ENCODE measurements around the gene OR52L1.
"Not testable (repeated sequence)": the region's sequence is repeated elsewhere in the genome, so short reads cannot be mapped to it uniquely, and the experiment has no call there.

The OR52L1 gene

GRCh38 chr11:5973530-5973929 is 13.3 kb downstream of the OR52L1 start:
- no peaks in the 10 kb centered on the region for H3K9me3 Mint-ChIP-seq
- no peak overlapping the region for H3K4me3 Mint-ChIP-seq
- no peaks in the 10 kb centered on the region for H3K36me3 Mint-ChIP-seq (ENCODE audit: low read depth)
- peaks cover 9% of the 10 kb centered on the region for H3K27me3 Mint-ChIP-seq
- no peaks in the 10 kb centered on the region for H3K4me1 Mint-ChIP-seq (ENCODE audit: low read depth)
- H3K27ac Mint-ChIP-seq = no peak overlapping the region

- peaks cover 26% of the 10 kb centered on the region for H3K27me3 Mint-ChIP-seq
- H3K27ac Mint-ChIP-seq = no peak within 1 kb of the TSS
- peaks cover 10% of the 10 kb centered on the region for H3K9me3 Mint-ChIP-seq
- H3K36me3 Mint-ChIP-seq (ENCODE audit: low read depth) = no peaks in the 10 kb centered on the region
- H3K4me1 Mint-ChIP-seq (ENCODE audit: low read depth) = no peaks in the 10 kb centered on the region
- H3K4me3 Mint-ChIP-seq = no peak within 1 kb of the TSS
Observed at GRCh38 chr11:5968394-5968793, 18.4 kb downstream of the OR52L1 start, which contains the start of gene OR56A5. TSS of gene OR56A5 (minus strand) at chr11:5968494. CDS start at chr11:5968494, 0 bp downstream.

GRCh38 chr11:5967708-5968107 is 19.1 kb downstream of the OR52L1 start:
- H3K4me3 Mint-ChIP-seq = no peak overlapping the region
- no peak overlapping the region for H3K27ac Mint-ChIP-seq
- peaks cover 15% of the 10 kb centered on the region for H3K9me3 Mint-ChIP-seq
- no peaks in the 10 kb centered on the region for H3K4me1 Mint-ChIP-seq (ENCODE audit: low read depth)
- H3K36me3 Mint-ChIP-seq (ENCODE audit: low read depth) = no peaks in the 10 kb centered on the region
- H3K27me3 Mint-ChIP-seq = peaks cover 26% of the 10 kb centered on the region

- Mint-ChIP-seq H3K9me3 (peaks cover 15% of the 10 kb centered on the region), H3K27ac (no peak overlapping the region), H3K4me1 (ENCODE audit: low read depth) (no peaks in the 10 kb centered on the region), H3K27me3 (peaks cover 26% of the 10 kb centered on the region), H3K4me3 (no peak overlapping the region), H3K36me3 (ENCODE audit: low read depth) (no peaks in the 10 kb centered on the region)
Observed at GRCh38 chr11:5966958-5967357, 19.8 kb downstream of the OR52L1 start.

- H3K36me3 Mint-ChIP-seq (ENCODE audit: low read depth) = not testable (repeated sequence)
Observed at GRCh38 chr11:5960704-5961320, 26.0 kb downstream of the OR52L1 start.

GRCh38 chr11:5955586-5955985 is 31.2 kb downstream of the OR52L1 start:
- Mint-ChIP-seq H3K36me3 (ENCODE audit: low read depth) (no peaks in the 10 kb centered on the region), H3K27ac (no peak overlapping the region), H3K4me3 (no peak overlapping the region), H3K4me1 (ENCODE audit: low read depth) (no peaks in the 10 kb centered on the region), H3K27me3 (peaks cover 3% of the 10 kb centered on the region), H3K9me3 (peaks cover 6% of the 10 kb centered on the region)

More at GRCh38 chr11:5960704-5961320, 26.0 kb downstream of the OR52L1 start:
- H3K4me1 Mint-ChIP-seq (ENCODE audit: low read depth); H3K27me3 Mint-ChIP-seq; H3K27ac Mint-ChIP-seq; H3K4me3 Mint-ChIP-seq: not testable (repeated sequence)
- H3K9me3 Mint-ChIP-seq = peaks cover 22% of the 10 kb centered on the region

- Mint-ChIP-seq H3K4me1 (ENCODE audit: low read depth) (no peaks in the 10 kb centered on the region), H3K27me3 (peaks cover 9% of the 10 kb centered on the region), H3K27ac (no peak within 1 kb of the TSS), H3K36me3 (ENCODE audit: low read depth) (no peaks in the 10 kb centered on the region), H3K4me3 (no peak within 1 kb of the TSS), H3K9me3 (peaks cover 3% of the 10 kb centered on the region)
Observed at GRCh38 chr11:5941951-5942350, 44.8 kb downstream of the OR52L1 start, which contains the start of gene OR56A3. TSS of gene OR56A3 (plus strand) at chr11:5942251. CDS start at chr11:5947347, 5,096 bp downstream.

- Mint-ChIP-seq H3K36me3 (ENCODE audit: low read depth) (no peaks in the 10 kb centered on the region), H3K4me1 (ENCODE audit: low read depth) (no peaks in the 10 kb centered on the region), H3K27ac (no peak overlapping the region), H3K27me3 (peaks cover 6% of the 10 kb centered on the region), H3K4me3 (no peak overlapping the region), H3K9me3 (peaks cover 3% of the 10 kb centered on the region)
Observed at GRCh38 chr11:5940748-5941147, 46.0 kb downstream of the OR52L1 start.

- Mint-ChIP-seq H3K27me3 (no peaks in the 10 kb centered on the region), H3K4me3 (no peak overlapping the region), H3K27ac (no peak overlapping the region), H3K36me3 (ENCODE audit: low read depth) (no peaks in the 10 kb centered on the region), H3K9me3 (peaks cover 3% of the 10 kb centered on the region), H3K4me1 (ENCODE audit: low read depth) (no peaks in the 10 kb centered on the region)
Observed at GRCh38 chr11:5938603-5938965, 48.2 kb downstream of the OR52L1 start.

GRCh38 chr11:5937868-5938602 is 48.8 kb downstream of the OR52L1 start:
- Mint-ChIP-seq H3K4me1 (ENCODE audit: low read depth) (no peaks in the 10 kb centered on the region), H3K27me3 (no peaks in the 10 kb centered on the region), H3K9me3 (peaks cover 3% of the 10 kb centered on the region), H3K36me3 (ENCODE audit: low read depth) (no peaks in the 10 kb centered on the region), H3K27ac (no peak overlapping the region), H3K4me3 (no peak overlapping the region)
